NCI-H2196 (cell line): ENCODE measurements around the gene TRIM27.
"Not testable (repeated sequence)": the region's sequence is repeated elsewhere in the genome, so short reads cannot be mapped to it uniquely, and the experiment has no call there.

ENCODE experiments used
- DNase-seq: peaks from one replicate; lab custom pipeline; 2025; ENCODE audit not compliant: unreplicated experiment; lab: John Stamatoyannopoulos, UW

The TRIM27 gene

DNA sequence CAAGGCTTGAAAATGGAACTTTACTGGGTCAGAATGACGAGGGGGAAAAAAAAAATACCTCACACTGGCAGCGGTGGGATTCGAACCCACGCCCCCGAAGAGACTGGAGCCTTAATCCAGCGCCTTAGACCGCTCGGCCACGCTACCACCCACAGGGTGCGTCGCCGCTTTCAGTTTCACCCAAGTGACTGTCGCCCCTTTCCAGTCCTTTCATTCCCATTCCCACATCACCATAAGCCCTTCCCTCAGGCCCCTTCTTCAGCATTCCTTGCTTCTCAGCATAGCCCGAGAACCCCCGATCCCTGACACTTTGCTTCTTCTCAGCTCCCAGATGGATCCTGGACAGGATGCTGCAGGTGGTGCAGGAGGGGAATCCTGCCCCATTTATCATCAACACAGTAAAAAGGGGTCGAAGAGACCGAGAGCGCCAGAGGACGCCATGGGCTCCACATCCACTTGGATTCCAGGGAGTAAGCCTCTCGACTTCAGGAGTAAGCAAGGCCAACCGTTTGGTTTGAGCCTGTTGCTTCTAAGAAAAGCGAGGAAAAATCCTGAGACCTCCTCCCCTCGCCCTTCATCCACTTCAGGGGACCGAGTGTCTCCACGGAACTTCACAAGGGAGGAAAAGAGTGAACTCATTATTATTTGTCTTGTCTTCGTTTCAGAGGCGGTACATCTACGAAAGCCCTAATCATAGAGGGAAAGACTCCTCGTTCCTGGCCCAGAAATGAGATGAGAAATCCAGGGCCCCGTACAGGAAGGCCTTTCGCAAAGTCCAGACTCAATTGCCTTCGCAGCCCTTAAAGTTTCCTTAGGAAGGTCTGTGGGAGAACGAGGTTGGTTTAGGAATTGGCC, 20.0 kb upstream of the TRIM27 start:
- peak; percentile 50 for DNase-seq

- no peak for DNase-seq
Observed at GRCh38 chr6:28943223-28943556, 19.4 kb upstream of the TRIM27 start.

DNA sequence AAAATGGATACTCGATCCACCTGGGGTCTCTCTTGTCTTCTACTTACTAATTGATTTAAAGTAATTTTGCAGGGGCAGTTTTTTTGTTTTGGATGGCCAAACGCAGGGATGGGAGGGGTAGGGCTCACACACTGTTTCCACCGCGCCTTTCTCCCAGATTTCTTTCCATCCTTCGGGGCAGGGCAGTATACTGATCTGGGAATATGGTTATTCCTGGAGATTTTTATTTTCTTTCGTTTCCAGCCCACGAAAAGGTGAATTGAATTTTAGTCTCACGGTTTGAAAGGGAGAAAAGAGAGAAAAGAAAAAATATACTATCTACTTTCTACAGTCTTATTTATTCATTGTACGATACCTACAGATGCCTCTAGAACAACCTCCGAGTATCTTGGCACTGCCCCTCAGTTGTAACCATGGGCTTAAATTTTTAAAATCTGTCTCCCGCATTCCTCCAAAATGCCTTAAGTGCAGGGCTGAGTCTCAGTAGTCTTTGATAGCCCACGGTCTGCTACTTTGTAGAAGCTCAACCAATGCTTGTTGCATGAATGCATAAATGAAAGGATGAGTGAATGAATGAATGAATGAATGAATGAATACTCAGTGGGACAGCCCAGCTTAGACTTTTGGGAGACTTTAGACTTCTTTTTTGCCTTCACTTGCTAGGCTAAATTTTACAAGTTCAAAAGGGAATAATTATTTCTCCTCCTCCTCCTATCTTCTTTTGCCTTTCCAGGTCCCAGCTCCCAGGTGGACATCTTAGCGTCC, 18.1 kb upstream of the TRIM27 start:
- no peak for DNase-seq

GRCh38 chr6:28940858-28941683, 17.3 kb upstream of the TRIM27 start:
- peak; percentile 76 for DNase-seq

DNA sequence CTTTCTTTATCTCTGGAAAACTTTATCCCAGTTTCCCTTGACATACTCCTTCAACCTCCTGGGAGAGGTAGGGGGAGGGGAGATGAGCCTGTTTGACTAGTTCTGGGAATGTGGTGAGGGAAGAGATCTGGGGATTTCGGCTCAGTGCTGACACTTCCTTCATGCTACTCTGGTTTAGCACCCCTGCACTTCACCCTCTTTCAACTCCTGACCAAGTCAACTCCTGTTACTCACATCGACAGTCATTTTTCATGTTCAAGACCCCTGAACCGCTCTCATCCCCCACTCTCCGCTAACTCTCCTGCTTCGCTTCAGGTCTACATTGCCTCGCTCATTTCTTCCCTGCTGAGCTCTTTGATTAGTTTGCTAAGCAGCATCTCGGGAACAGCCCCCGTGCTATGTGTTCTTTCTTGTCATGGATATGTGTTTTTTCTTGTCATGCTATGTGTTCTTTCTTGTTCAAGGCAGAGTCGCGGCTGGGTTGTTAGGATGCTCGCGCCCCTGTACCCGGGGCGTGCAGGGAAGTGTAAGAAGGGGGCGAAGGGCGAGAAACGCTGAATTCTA, 16.6 kb upstream of the TRIM27 start:
- DNase-seq = peak; percentile 69

DNA sequence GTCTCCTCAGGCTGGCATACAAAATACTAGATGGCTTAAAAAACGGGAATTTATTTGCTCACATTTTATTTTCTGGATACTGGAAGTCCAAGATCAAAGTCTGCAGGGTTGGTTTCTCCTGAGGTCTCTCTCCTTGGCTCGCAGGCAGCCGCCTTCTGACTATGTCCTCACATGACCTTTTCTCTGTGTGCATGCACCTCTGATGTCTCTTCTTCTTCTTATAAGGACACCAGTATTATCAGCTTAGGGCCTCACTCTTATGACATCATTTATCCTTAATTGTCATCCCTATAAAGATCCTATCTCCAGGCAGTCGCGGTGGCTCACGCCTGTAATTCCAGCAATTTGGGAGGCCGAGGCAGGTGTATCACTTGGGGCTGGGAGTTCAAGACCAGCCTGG, 9.3 kb upstream of the TRIM27 start:
- no peak for DNase-seq

- no peak for DNase-seq
Observed at GRCh38 chr6:28929887-28930620, 6.3 kb upstream of the TRIM27 start.

DNA sequence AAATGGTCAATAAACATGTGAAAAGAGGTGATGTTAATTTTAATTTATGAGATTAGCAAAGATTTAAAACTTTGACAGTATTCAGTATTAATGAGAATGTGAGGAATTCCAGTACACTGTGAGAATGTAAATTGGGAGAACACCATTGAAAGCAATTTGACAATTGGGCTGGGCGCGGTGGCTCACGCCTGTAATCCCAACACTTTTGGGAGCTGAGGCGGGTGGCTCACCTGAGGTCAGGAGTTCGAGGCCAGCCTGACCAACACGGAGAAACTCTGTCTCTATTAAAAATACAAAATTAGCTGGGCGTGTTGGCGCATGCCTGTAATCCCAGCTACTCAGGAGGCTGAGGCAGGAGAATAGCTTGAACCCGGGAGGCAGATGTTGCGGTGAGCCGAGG, 5.6 kb upstream of the TRIM27 start:
- DNase-seq = not testable (repeated sequence)

- DNase-seq = no peak
Observed at GRCh38 chr6:28927846-28928245, 4.1 kb upstream of the TRIM27 start.

GRCh38 chr6:28922821-28923317, 916 bp downstream of the TRIM27 start:
- peak; percentile 37 for DNase-seq

DNA sequence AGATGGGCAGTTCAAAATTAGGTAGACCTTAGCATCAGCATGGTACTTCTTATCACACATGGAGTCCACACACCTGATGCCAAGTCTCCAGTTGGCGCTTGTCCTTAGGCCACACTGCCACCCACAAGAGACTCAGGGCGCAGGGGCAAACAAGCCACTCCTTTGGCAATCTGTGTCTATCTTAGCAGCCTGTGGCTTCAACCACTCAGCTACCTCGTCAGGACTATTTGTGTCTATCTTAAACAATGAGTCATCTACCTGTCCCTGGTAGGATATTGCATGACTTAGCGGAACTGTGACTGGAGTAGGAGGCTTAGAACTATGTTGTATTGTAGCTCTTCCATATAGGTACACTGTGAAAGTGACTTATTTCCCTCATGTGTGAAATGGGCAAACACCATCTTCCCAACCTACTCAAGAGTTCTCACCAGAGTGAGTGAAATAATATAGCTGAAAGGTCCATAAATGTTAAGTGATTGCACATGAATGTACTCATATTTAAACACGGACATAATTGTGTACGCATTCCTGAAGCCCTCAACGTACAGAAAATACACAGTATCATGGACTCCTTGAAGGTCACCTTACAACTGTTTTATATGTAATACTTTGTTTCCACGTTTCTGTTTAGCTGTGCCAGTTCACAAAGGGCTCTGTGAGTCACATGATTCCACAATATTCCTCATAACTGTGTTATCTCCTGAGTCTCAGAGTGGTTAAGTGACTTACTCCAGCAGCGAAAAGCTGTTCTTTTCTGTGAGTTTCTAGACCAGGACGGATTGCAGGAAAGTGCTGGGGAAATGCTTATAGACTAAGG, 1.6 kb downstream of the TRIM27 start:
- no peak for DNase-seq

DNA sequence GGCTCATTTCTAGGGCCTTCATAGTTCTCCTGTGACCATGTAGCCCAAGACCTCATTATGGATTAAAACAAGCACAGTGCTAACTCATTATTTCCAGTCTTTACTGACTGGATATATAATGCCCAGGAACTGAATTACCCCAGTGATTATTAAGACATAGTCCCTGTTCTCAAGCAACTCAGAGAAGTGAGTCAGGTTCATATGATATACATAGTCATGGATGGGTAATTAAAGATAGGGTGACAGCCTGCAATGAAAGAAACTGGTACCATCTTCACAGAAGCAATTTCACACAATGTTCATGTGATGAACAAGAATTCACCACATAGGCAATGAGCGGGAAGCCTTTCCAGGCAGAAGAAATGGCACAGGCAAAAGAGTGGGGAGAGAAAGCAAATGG, 3.5 kb downstream of the TRIM27 start:
- no peak for DNase-seq

DNA sequence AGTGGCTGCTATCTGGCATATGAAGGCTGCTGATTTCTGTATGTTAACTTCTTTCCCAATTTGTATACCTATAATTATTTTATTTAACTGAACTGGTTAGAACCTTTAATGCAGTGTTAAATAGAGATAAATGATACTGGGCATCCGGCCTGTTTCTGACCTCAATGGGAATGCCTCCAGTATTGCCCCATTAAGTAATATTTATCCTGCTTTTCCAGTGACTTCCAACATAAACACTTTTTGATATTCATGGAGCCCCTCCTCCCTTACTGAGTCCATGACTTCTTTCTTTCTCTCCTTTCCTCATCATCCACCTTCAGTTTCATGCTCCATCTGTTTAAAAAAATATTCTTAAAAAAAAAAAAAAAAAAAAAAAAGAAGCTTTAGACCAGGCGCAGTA, 8.8 kb downstream of the TRIM27 start:
- DNase-seq = no peak

- DNase-seq = no peak
Observed at GRCh38 chr6:28910901-28911690, 12.7 kb downstream of the TRIM27 start.

GRCh38 chr6:28907394-28907793, 16.4 kb downstream of the TRIM27 start:
- no peak for DNase-seq

GRCh38 chr6:28906669-28907068, 17.1 kb downstream of the TRIM27 start:
- no peak for DNase-seq

GRCh38 chr6:28903686-28904085, 20.1 kb downstream of the TRIM27 start:
- DNase-seq = no peak

- DNase-seq = no peak
Observed at GRCh38 chr6:28901831-28902230, 22.0 kb downstream of the TRIM27 start.
